Measurements from ENCODE around the gene TEAD2. TPM values are rescaled to one million over a fixed set of nuclear protein-coding genes. Genes with fewer than 3 reads are reported as not detected.

The TEAD2 gene
- total and polyA plus RNA-seq, 2 donors (not counting 1 experiment from before 2014, with no cell fraction given), result 5.8 to 12.0 TPM

- peaks cover 0 to 10% (median 3%) of the 10 kb centered on the region in 4 experiments for H3K27me3 ChIP-seq (replicated peaks in 1 of 4; ENCODE audit: control extremely low read depth in 1 of 4, control insufficient read depth in 3 of 4, insufficient read depth in 4 of 4, low read length in 3 of 4)
- CTCF ChIA-PET, result interaction anchor here (0.7 to 1.6 kb wide), 8 partner anchors 15 to 213 kb away, joined by 3 to 5 read pairs (median 3); no protein-coding TSS in a partner anchor
- POLR2A ChIA-PET, result interaction anchor here (0.6 to 1.9 kb wide), 9 partner anchors 11 to 969 kb away, joined by 3 to 18 read pairs (median 5); no protein-coding TSS in a partner anchor
Observed at GRCh38 chr19:49359851-49360820, 2.1 kb downstream of the TEAD2 start.

More at GRCh38 chr19:49359851-49360820, 2.1 kb downstream of the TEAD2 start:
- H3K79me2 ChIP-seq (ENCODE audit: control insufficient read depth, insufficient read depth, low read length), result no peaks in the 10 kb centered on the region
- H3K9me3 ChIP-seq (ENCODE audit: control extremely low read depth in 1 of 3, control insufficient read depth in 2 of 3, insufficient read depth in 1 of 3, low read length in 2 of 3), result peaks cover 0 to 8% (median 4%) of the 10 kb centered on the region in 3 donors
- peak overlapping the region in 1 of 5 experiments; percentile 18 for H3K4me3 ChIP-seq (ENCODE audit: control extremely low read depth in 1 of 5, extremely low read depth in 1 of 5, insufficient read depth in 1 of 5, low read depth in 2 of 5, low read length in 4 of 5)
- H3K9me3 Mint-ChIP-seq (ENCODE audit: insufficient read depth), result no peaks in the 10 kb centered on the region
- TF ChIP-seq EZH2 (IDR thresholded peaks at IDR 0.05; ENCODE audit: borderline replicate concordance, insufficient read depth, low read depth, low read length, poor library complexity, severe bottlenecking) (no peak), CTCF (IDR thresholded peaks at IDR 0.05) (no peak)
- no peaks in the 10 kb centered on the region for H4K20me1 ChIP-seq (ENCODE audit: control insufficient read depth, insufficient read depth, low read length, poor library complexity, severe bottlenecking)
- H3K36me3 ChIP-seq (replicated peaks in 1 of 2; ENCODE audit: control extremely low read depth in 1 of 2, control insufficient read depth in 1 of 2, extremely low read depth in 1 of 2, insufficient read depth in 2 of 2, low read length in 1 of 2), result no peaks in the 10 kb centered on the region
- WGBS (ENCODE audit: insufficient coverage), result 59% methylated on average over 13 of the region's 17 CpGs
- peak overlapping the region; percentile 57 to 70 for H3K27ac ChIP-seq (ENCODE audit: low read length in 2 of 2)
- peak overlapping the region; percentile 61 for H3K4me3 Mint-ChIP-seq
- H3K27me3 Mint-ChIP-seq, result no peaks in the 10 kb centered on the region
- peak overlapping the region; percentile 98 for H3K4me2 ChIP-seq (replicated peaks; ENCODE audit: low read depth, low read length, poor library complexity, severe bottlenecking)
- H3K9ac ChIP-seq (ENCODE audit: low read length), result peak overlapping the region; percentile 7
- DNase-seq (peak; percentile 62), ATAC-seq (ENCODE audit: low read depth) (no peak)
- peak overlapping the region; percentile 77 for H2AFZ ChIP-seq (ENCODE audit: insufficient read depth, low read depth, low read length, poor library complexity, severe bottlenecking)
- H3K4me1 ChIP-seq (ENCODE audit: control insufficient read depth in 2 of 2, insufficient read depth in 2 of 2, low read length in 2 of 2), result peaks cover 72 to 80% of the 10 kb centered on the region in 2 donors
- peaks cover 62% of the 10 kb centered on the region for H3K4me1 Mint-ChIP-seq
- H3K27ac Mint-ChIP-seq, result peak overlapping the region; percentile 77
- intact Hi-C loops (cut with micrococcal nuclease), result loop anchor here (5.0 kb wide), 1 partner anchor 33 kb away; the partner anchor contains the start of gene SLC6A16

Data from B cell (primary cell).